Measurements from ENCODE around the gene SLMAP. TPM values are rescaled to one million over a fixed set of nuclear protein-coding genes. Genes with fewer than 3 reads are reported as not detected.
A peak's percentile ranks its signal among the peaks of the same experiment; 100 is the strongest.

The SLMAP gene
- total RNA-seq, result 10 to 100 TPM; 51.2 to 52.8 TPM

GRCh38 chr3:57755741-57756527 is at the start of gene SLMAP:
Gene SLMAP (plus strand): TSS chr3:57756309. CDS start chr3:57757652, 1,343 bp downstream.
- peaks cover 26% of the 10 kb centered on the region for H3K36me3 Mint-ChIP-seq
- peak within 1 kb of the TSS; percentile 92 for H3K27ac Mint-ChIP-seq
- H3K4me1 Mint-ChIP-seq, result peaks cover 28% of the 10 kb centered on the region
- peak within 1 kb of the TSS; percentile 97 for H3K4me3 Mint-ChIP-seq
- H3K27me3 Mint-ChIP-seq, result no peaks in the 10 kb centered on the region
- H3K9me3 Mint-ChIP-seq, result no peaks in the 10 kb centered on the region
- DNase-seq, result peak; percentile 94

- Mint-ChIP-seq H3K4me1 (no peaks in the 10 kb centered on the region), H3K27me3 (no peaks in the 10 kb centered on the region), H3K4me3 (no peak overlapping the region), H3K36me3 (no peaks in the 10 kb centered on the region), H3K9me3 (no peaks in the 10 kb centered on the region), H3K27ac (no peak overlapping the region)
- DNase-seq, result no peak
Measured at GRCh38 chr3:57706462-57706861, 49.6 kb upstream of the SLMAP start.

GRCh38 chr3:57709031-57709430 is 47.1 kb upstream of the SLMAP start:
- H3K27ac Mint-ChIP-seq, result no peak overlapping the region
- no peaks in the 10 kb centered on the region for H3K4me1 Mint-ChIP-seq
- H3K9me3 Mint-ChIP-seq, result no peaks in the 10 kb centered on the region
- no peaks in the 10 kb centered on the region for H3K36me3 Mint-ChIP-seq
- no peak overlapping the region for H3K4me3 Mint-ChIP-seq
- H3K27me3 Mint-ChIP-seq, result no peaks in the 10 kb centered on the region
- no peak for DNase-seq

GRCh38 chr3:57709559-57709958 is 46.5 kb upstream of the SLMAP start:
- H3K27ac Mint-ChIP-seq, result no peak overlapping the region
- H3K4me1 Mint-ChIP-seq, result no peaks in the 10 kb centered on the region
- H3K9me3 Mint-ChIP-seq, result no peaks in the 10 kb centered on the region
- H3K27me3 Mint-ChIP-seq, result no peaks in the 10 kb centered on the region
- no peak for DNase-seq
- no peaks in the 10 kb centered on the region for H3K36me3 Mint-ChIP-seq
- no peak overlapping the region for H3K4me3 Mint-ChIP-seq

GRCh38 chr3:57715686-57716085 is 40.4 kb upstream of the SLMAP start:
- no peak for DNase-seq
- Mint-ChIP-seq H3K4me1 (no peaks in the 10 kb centered on the region), H3K4me3 (no peak overlapping the region), H3K9me3 (no peaks in the 10 kb centered on the region), H3K27ac (no peak overlapping the region), H3K27me3 (no peaks in the 10 kb centered on the region), H3K36me3 (no peaks in the 10 kb centered on the region)

- no peak overlapping the region for H3K4me3 Mint-ChIP-seq
- no peaks in the 10 kb centered on the region for H3K9me3 Mint-ChIP-seq
- no peaks in the 10 kb centered on the region for H3K36me3 Mint-ChIP-seq
- no peaks in the 10 kb centered on the region for H3K27me3 Mint-ChIP-seq
- H3K4me1 Mint-ChIP-seq, result no peaks in the 10 kb centered on the region
- no peak for DNase-seq
- no peak overlapping the region for H3K27ac Mint-ChIP-seq
Measured at GRCh38 chr3:57717205-57717868, 38.8 kb upstream of the SLMAP start.

GRCh38 chr3:57718118-57718517 is 38.0 kb upstream of the SLMAP start:
- H3K27ac Mint-ChIP-seq, result no peak overlapping the region
- H3K4me1 Mint-ChIP-seq, result no peaks in the 10 kb centered on the region
- no peaks in the 10 kb centered on the region for H3K27me3 Mint-ChIP-seq
- H3K9me3 Mint-ChIP-seq, result no peaks in the 10 kb centered on the region
- no peak for DNase-seq
- H3K36me3 Mint-ChIP-seq, result no peaks in the 10 kb centered on the region
- no peak overlapping the region for H3K4me3 Mint-ChIP-seq

- Mint-ChIP-seq H3K4me1 (no peaks in the 10 kb centered on the region), H3K27me3 (no peaks in the 10 kb centered on the region), H3K36me3 (no peaks in the 10 kb centered on the region), H3K9me3 (no peaks in the 10 kb centered on the region), H3K27ac (no peak overlapping the region), H3K4me3 (no peak overlapping the region)
- no peak for DNase-seq
Measured at GRCh38 chr3:57726397-57726796, 29.7 kb upstream of the SLMAP start.

- H3K4me3 Mint-ChIP-seq, result no peak overlapping the region
- H3K9me3 Mint-ChIP-seq, result no peaks in the 10 kb centered on the region
- DNase-seq, result no peak
- H3K27me3 Mint-ChIP-seq, result no peaks in the 10 kb centered on the region
- H3K27ac Mint-ChIP-seq, result no peak overlapping the region
- H3K36me3 Mint-ChIP-seq, result no peaks in the 10 kb centered on the region
- H3K4me1 Mint-ChIP-seq, result no peaks in the 10 kb centered on the region
Measured at GRCh38 chr3:57727106-57727505, 29.0 kb upstream of the SLMAP start.

GRCh38 chr3:57729334-57730045 is 26.6 kb upstream of the SLMAP start:
- Mint-ChIP-seq H3K9me3 (no peaks in the 10 kb centered on the region), H3K4me1 (no peaks in the 10 kb centered on the region), H3K27ac (no peak overlapping the region), H3K36me3 (no peaks in the 10 kb centered on the region), H3K27me3 (no peaks in the 10 kb centered on the region), H3K4me3 (no peak overlapping the region)
- DNase-seq, result no peak

GRCh38 chr3:57730682-57731081 is 25.4 kb upstream of the SLMAP start:
- H3K4me3 Mint-ChIP-seq, result no peak overlapping the region
- H3K4me1 Mint-ChIP-seq, result no peaks in the 10 kb centered on the region
- no peaks in the 10 kb centered on the region for H3K9me3 Mint-ChIP-seq
- no peaks in the 10 kb centered on the region for H3K36me3 Mint-ChIP-seq
- DNase-seq, result no peak
- H3K27me3 Mint-ChIP-seq, result no peaks in the 10 kb centered on the region
- no peak overlapping the region for H3K27ac Mint-ChIP-seq

GRCh38 chr3:57731311-57731710 is 24.8 kb upstream of the SLMAP start:
- Mint-ChIP-seq H3K4me3 (no peak overlapping the region), H3K9me3 (no peaks in the 10 kb centered on the region), H3K27me3 (no peaks in the 10 kb centered on the region), H3K27ac (no peak overlapping the region), H3K36me3 (no peaks in the 10 kb centered on the region), H3K4me1 (no peaks in the 10 kb centered on the region)
- DNase-seq, result no peak

GRCh38 chr3:57733790-57734189 is 22.3 kb upstream of the SLMAP start:
- Mint-ChIP-seq H3K36me3 (no peaks in the 10 kb centered on the region), H3K4me3 (no peak overlapping the region), H3K9me3 (no peaks in the 10 kb centered on the region), H3K27ac (no peak overlapping the region), H3K27me3 (no peaks in the 10 kb centered on the region), H3K4me1 (no peaks in the 10 kb centered on the region)
- no peak for DNase-seq

GRCh38 chr3:57735405-57735804 is 20.7 kb upstream of the SLMAP start:
- Mint-ChIP-seq H3K27ac (no peak overlapping the region), H3K27me3 (no peaks in the 10 kb centered on the region), H3K36me3 (no peaks in the 10 kb centered on the region), H3K4me3 (no peak overlapping the region), H3K9me3 (no peaks in the 10 kb centered on the region), H3K4me1 (no peaks in the 10 kb centered on the region)
- no peak for DNase-seq

GRCh38 chr3:57737840-57738239 is 18.3 kb upstream of the SLMAP start:
- Mint-ChIP-seq H3K4me1 (no peaks in the 10 kb centered on the region), H3K36me3 (no peaks in the 10 kb centered on the region), H3K27ac (no peak overlapping the region), H3K4me3 (no peak overlapping the region), H3K27me3 (no peaks in the 10 kb centered on the region), H3K9me3 (no peaks in the 10 kb centered on the region)
- DNase-seq, result no peak
